OCI-LY7 (cell line): Measurements from ENCODE around the gene PHETA2. TPM values are rescaled to one million over a fixed set of nuclear protein-coding genes. Genes with fewer than 3 reads are reported as not detected.

ENCODE experiments used
- BruUV-seq: library from RNA; stranded (reverse); fragments of 400-500 nt; replicated peaks from 2 replicates; lab custom pipeline; 2021; lab: Mats Ljungman, UMichigan
- CTCF ChIA-PET: fragments of 300-600 bp; sonication (Branson Sonifier 250); formaldehyde crosslinking; loops from one replicate; lab custom pipeline; 2022; ENCODE audit warnings: antibody characterized with exemption; ENCODE audit not compliant: unreplicated experiment; lab: Charles Lee
- POLR2A ChIA-PET: fragments of 300-600 bp; sonication (Branson Sonifier 250); formaldehyde crosslinking; loops from one replicate; lab custom pipeline; 2022; ENCODE audit warnings: antibody characterized with exemption; lab: Charles Lee
- DNase-seq: peaks from one replicate; pipeline ENCODE4 v3.0.0-alpha.2; 2015; ENCODE audit warnings: low spot score
- H2AFZ ChIP-seq: fragments of 200-600 bp; sonication (generic), shearing (Covaris generic); 2 replicates; pipeline ENCODE4 v1.6.1; 2014; ENCODE audit warnings: mild to moderate bottlenecking, antibody characterized with exemption, low read length, moderate library complexity
- H3K27ac ChIP-seq: fragments of 200-600 bp; sonication (generic); 2 replicates; pipeline ENCODE4 v1.5.1; 2014; ENCODE audit warnings: mixed run types, low read depth, mild to moderate bottlenecking, moderate library complexity, low read length, inconsistent platforms; ENCODE audit not compliant: poor library complexity, severe bottlenecking
- H3K36me3 ChIP-seq: fragments of 200-600 bp; sonication (generic); 2 replicates; pipeline ENCODE4 v1.6.1; 2014; ENCODE audit warnings: mild to moderate bottlenecking, antibody characterized with exemption, low read length, moderate library complexity, mixed read lengths; ENCODE audit not compliant: insufficient read depth
- H3K4me1 ChIP-seq: fragments of 200-600 bp; sonication (generic); 2 replicates; pipeline ENCODE4 v1.5.1; 2014; ENCODE audit warnings: mild to moderate bottlenecking, low read length; ENCODE audit not compliant: insufficient read depth, poor library complexity, severe bottlenecking
- H3K4me2 ChIP-seq: fragments of 200-600 bp; sonication (generic); 2 replicates; pipeline ENCODE4 v1.6.1; 2014; ENCODE audit warnings: mild to moderate bottlenecking, low read length
- H3K4me3 ChIP-seq: fragments of 200-600 bp; sonication (generic); 2 replicates; pipeline ENCODE4 v1.5.1; 2014; ENCODE audit warnings: mild to moderate bottlenecking, low read depth, low read length; ENCODE audit not compliant: poor library complexity, severe bottlenecking
- H3K79me2 ChIP-seq: fragments of 200-600 bp; sonication (generic); 2 replicates; pipeline ENCODE4 v1.6.1; 2016; ENCODE audit warnings: low read depth, mild to moderate bottlenecking, low read length, moderate library complexity, mixed read lengths; ENCODE audit not compliant: insufficient read depth
- H3K9me2 ChIP-seq: fragments of 200-600 bp; sonication (generic); 2 replicates; pipeline ENCODE4 v1.6.1; 2016; ENCODE audit warnings: mild to moderate bottlenecking, low read length, mixed read lengths; ENCODE audit not compliant: insufficient read depth
- H3K9me3 ChIP-seq: fragments of 200-600 bp; sonication (generic); 2 replicates; pipeline ENCODE4 v1.6.1; 2014; ENCODE audit warnings: mild to moderate bottlenecking, mixed run types, low read length, mixed read lengths
- H4K20me1 ChIP-seq: fragments of 200-600 bp; sonication (generic); 2 replicates; pipeline ENCODE4 v1.6.1; 2014; ENCODE audit warnings: mild to moderate bottlenecking, antibody characterized with exemption, low read length, moderate library complexity, mixed read lengths; ENCODE audit not compliant: insufficient read depth
- CTCF ChIP-seq: fragments of 200-600 bp; sonication (generic); conservative IDR thresholded peaks from 2 replicates; pipeline ENCODE4 v1.5.1; 2014; ENCODE audit warnings: mild to moderate bottlenecking, antibody characterized with exemption, low read length, moderate library complexity, mixed read lengths
- EZH2phosphoT487 ChIP-seq: fragments of 200-600 bp; sonication (generic); IDR thresholded peaks from 2 replicates; pipeline ENCODE4 v1.6.1; 2018; ENCODE audit warnings: low read depth, borderline replicate concordance, mild to moderate bottlenecking, mixed run types, antibody characterized with exemption, low read length, moderate library complexity, mixed read lengths
- intact Hi-C: fragments of 100-400 bp; cut with micrococcal nuclease; formaldehyde crosslinking; loops from one replicate; pipeline ENCODE4 v1.10.0; 2022; ENCODE audit not compliant: unreplicated experiment
- total RNA-seq, 2 experiments: library from RNA; depleted of rRNA in 1 of 2; stranded (reverse); fragments of >200 nt in 1 of 2; shearing (Covaris generic) in 1 of 2; gene quantifications; 2 replicates each; pipeline ENCODE4 v1.2.3, GENCODE V29; 2014 to 2022

The PHETA2 gene
- total RNA-seq, 2 experiments from 2014 or later = 0.23 TPM; not detected in 1

DNA sequence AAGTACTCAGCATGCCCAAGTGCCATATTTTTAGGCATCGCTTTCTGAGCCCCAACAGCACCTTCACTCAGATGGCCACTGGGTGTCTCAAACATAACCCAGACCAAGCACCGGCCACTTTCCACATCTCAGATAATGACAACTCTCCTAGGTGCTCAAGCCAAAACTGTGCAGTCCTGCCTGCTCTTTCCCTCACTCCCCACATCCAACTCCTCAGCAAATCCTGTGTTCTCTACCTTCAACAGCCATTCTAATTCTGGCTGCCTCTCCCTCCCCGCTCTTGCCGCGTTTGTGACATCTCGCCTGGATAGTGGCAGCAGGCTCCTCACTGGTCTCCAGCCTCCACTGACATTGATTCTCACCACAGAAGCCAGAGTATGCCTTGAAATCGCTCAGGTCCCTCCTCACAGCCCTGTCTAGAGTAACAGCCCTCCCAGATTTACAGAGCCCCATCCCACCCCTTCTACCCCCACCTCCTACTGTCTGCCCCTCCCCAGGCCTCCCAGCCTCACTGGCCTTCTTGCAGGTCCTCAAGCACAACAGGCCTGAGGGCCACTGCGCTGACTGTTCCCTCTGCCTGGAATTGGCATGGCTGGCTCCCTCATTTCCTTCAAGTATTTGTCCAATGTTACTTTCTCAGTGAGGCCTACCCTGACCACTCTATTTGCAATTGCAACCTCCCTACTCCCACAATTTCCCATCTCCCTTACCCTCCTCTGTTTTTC, 1.3 kb upstream of the PHETA2 start:
- no peak overlapping the region for H3K27ac ChIP-seq
- BruUV-seq = no TSS peak
- no peaks in the 10 kb centered on the region for H4K20me1 ChIP-seq
- peak; percentile 33 for DNase-seq
- H3K4me3 ChIP-seq = no peak overlapping the region
- no peak overlapping the region for H2AFZ ChIP-seq
- POLR2A ChIA-PET = no interaction called here
- H3K4me2 ChIP-seq = no peak overlapping the region
- 0 out of 2 replicates have a peak, but pooled peaks cover 3% of the 10 kb centered on the region for H3K36me3 ChIP-seq
- H3K9me2 ChIP-seq = no peaks in the 10 kb centered on the region
- intact Hi-C loops = no loop called here
- TF ChIP-seq CTCF = peak; percentile 45
- TF ChIP-seq EZH2phosphoT487 = no peak
- no peaks in the 10 kb centered on the region for H3K9me3 ChIP-seq
- no peaks in the 10 kb centered on the region for H3K79me2 ChIP-seq
- CTCF ChIA-PET = no interaction called here
- peaks cover 18% of the 10 kb centered on the region for H3K4me1 ChIP-seq

GRCh38 chr22:42073621-42074041, 417 bp upstream of the PHETA2 start:
- CTCF ChIA-PET = no interaction called here
- Histone ChIP-seq H3K79me2 (no peaks in the 10 kb centered on the region), H3K4me2 (no peak overlapping the region), H3K4me1 (peaks cover 22% of the 10 kb centered on the region), H3K9me3 (no peaks in the 10 kb centered on the region), H4K20me1 (no peaks in the 10 kb centered on the region), H3K36me3 (no peaks in the 10 kb centered on the region), H2AFZ (no peak overlapping the region), H3K27ac (no peak overlapping the region), H3K4me3 (no peak overlapping the region), H3K9me2 (no peaks in the 10 kb centered on the region)
- POLR2A ChIA-PET = no interaction called here
- intact Hi-C loops = no loop called here
- no peak for DNase-seq
- TF ChIP-seq CTCF (no peak), EZH2phosphoT487 (no peak)
- no TSS peak for BruUV-seq
